Neural cell (in vitro differentiated cells): ENCODE measurements around the gene KIF12. TPM values are rescaled to one million over a fixed set of nuclear protein-coding genes. Genes with fewer than 3 reads are reported as not detected.

ENCODE experiments used
- H2AFZ ChIP-seq: fragments of 200-600, 300-800 bp; sonication (generic), shearing (Covaris generic); 2 replicates; pipeline ENCODE4 v1.6.0; 2014; ENCODE audit warnings: low read depth, mild to moderate bottlenecking, antibody characterized with exemption, low read length, moderate library complexity
- H3F3A ChIP-seq: fragments of 200-600 bp; shearing (Covaris generic); 2 replicates; pipeline ENCODE4 v1.6.1; 2016; ENCODE audit warnings: mild to moderate bottlenecking, moderate library complexity, mixed read lengths, antibody characterized with exemption, low read length; ENCODE audit not compliant: insufficient read depth, poor library complexity, severe bottlenecking
- H3K27ac ChIP-seq: fragments of 200-600, 300-800 bp; sonication (generic), shearing (Covaris generic); 2 replicates; pipeline ENCODE4 v1.5.1; 2014; ENCODE audit warnings: mild to moderate bottlenecking, low read length, moderate library complexity
- H3K27me3 ChIP-seq: fragments of 300-800, 200-600 bp; sonication (generic), shearing (Covaris generic); 2 replicates; pipeline ENCODE4 v1.6.0; 2014; ENCODE audit warnings: mild to moderate bottlenecking, low read depth, low read length, moderate library complexity; ENCODE audit not compliant: insufficient read depth
- H3K36me3 ChIP-seq: fragments of 300-800, 200-600 bp; sonication (generic), shearing (Covaris generic); 2 replicates; pipeline ENCODE4 v1.5.1; 2014; ENCODE audit warnings: mild to moderate bottlenecking, antibody characterized with exemption, low read length, moderate library complexity; ENCODE audit not compliant: insufficient read depth
- H3K4me2 ChIP-seq: fragments of 300-800, 200-600 bp; sonication (generic), shearing (Covaris generic); 2 replicates; pipeline ENCODE4 v1.6.0; 2014; ENCODE audit warnings: mild to moderate bottlenecking, low read length
- H3K4me3 ChIP-seq: fragments of 300-800, 200-600 bp; sonication (generic), shearing (Covaris generic); 2 replicates; pipeline ENCODE4 v1.5.1; 2014; ENCODE audit warnings: mild to moderate bottlenecking, low read length, moderate library complexity
- H3K79me2 ChIP-seq: fragments of 200-600 bp; shearing (Covaris generic); replicated peaks from 2 replicates; pipeline ENCODE4 v1.6.0; 2014; ENCODE audit warnings: mild to moderate bottlenecking, low read length, moderate library complexity; ENCODE audit not compliant: insufficient read depth
- H3K9ac ChIP-seq: fragments of 300-800, 200-600 bp; sonication (generic), shearing (Covaris generic); 2 replicates; pipeline ENCODE4 v1.6.1; 2016; ENCODE audit warnings: mild to moderate bottlenecking, low read length, mixed read lengths
- H3K9me2 ChIP-seq: fragments of 200-600 bp; shearing (Covaris generic); 2 replicates; pipeline ENCODE4 v1.6.1; 2016; ENCODE audit warnings: mild to moderate bottlenecking, low read length, mixed read lengths; ENCODE audit not compliant: insufficient read depth
- H3K9me3 ChIP-seq: fragments of 200-600, 300-800 bp; sonication (generic), shearing (Covaris generic); 2 replicates; pipeline ENCODE4 v1.6.1; 2016; ENCODE audit warnings: mild to moderate bottlenecking, mixed run types, low read length, moderate library complexity, mixed read lengths
- H4K20me1 ChIP-seq: fragments of 200-600 bp; shearing (Covaris generic); 2 replicates; pipeline ENCODE4 v1.6.1; 2016; ENCODE audit warnings: mild to moderate bottlenecking, mixed run types; ENCODE audit not compliant: insufficient read depth
- CTCF ChIP-seq: fragments of 450-650 bp; IDR thresholded peaks from 2 replicates; pipeline ENCODE4 v1.5.1; 2014; ENCODE audit warnings: antibody characterized with exemption, mild to moderate bottlenecking, moderate library complexity; ENCODE audit not compliant: poor library complexity, severe bottlenecking
- EP300 ChIP-seq: fragments of 450-650 bp; conservative IDR thresholded peaks from 2 replicates; pipeline ENCODE4 v1.6.1; 2014; ENCODE audit warnings: antibody characterized with exemption, mild to moderate bottlenecking, moderate library complexity; ENCODE audit not compliant: poor library complexity, severe bottlenecking
- EZH2 ChIP-seq: fragments of 200-600, 300-800 bp; shearing (Covaris generic), sonication (generic); IDR thresholded peaks from 2 replicates; pipeline ENCODE4 v1.6.1; 2014; ENCODE audit warnings: antibody characterized with exemption, low read length, borderline replicate concordance, mild to moderate bottlenecking; ENCODE audit not compliant: insufficient read depth, poor library complexity, severe bottlenecking
- MXI1 ChIP-seq: fragments of 450-650 bp; conservative IDR thresholded peaks from 2 replicates; pipeline ENCODE4 v1.6.1; 2014; ENCODE audit warnings: antibody characterized with exemption, mild to moderate bottlenecking; ENCODE audit not compliant: poor library complexity, severe bottlenecking
- POLR2AphosphoS5 ChIP-seq: IDR thresholded peaks from 2 replicates; pipeline ENCODE4 v1.6.1; 2012
- RAD21 ChIP-seq: fragments of 450-650 bp; conservative IDR thresholded peaks from 2 replicates; pipeline ENCODE4 v1.6.1; 2014; ENCODE audit warnings: antibody characterized with exemption, mild to moderate bottlenecking, moderate library complexity
- REST ChIP-seq: IDR thresholded peaks from 2 replicates; pipeline ENCODE4 v1.6.1; 2012; ENCODE audit warnings: borderline replicate concordance
- SMC3 ChIP-seq: fragments of 450-650 bp; conservative IDR thresholded peaks from 2 replicates; pipeline ENCODE4 v1.6.1; 2014; ENCODE audit warnings: antibody characterized with exemption, mild to moderate bottlenecking, moderate library complexity; ENCODE audit not compliant: poor library complexity
- TAF1 ChIP-seq: IDR thresholded peaks from 2 replicates; pipeline ENCODE4 v1.6.1; 2012; ENCODE audit warnings: low read depth
- polyA plus RNA-seq: library from polyadenylated mRNA; depleted of rRNA; stranded (reverse); fragments of >200 nt; gene quantifications from 2 replicates; pipeline ENCODE4 v1.2.3, GENCODE V29; 2014

The KIF12 gene
- polyA plus RNA-seq, 1 donor from 2014 or later: not detected

- H2AFZ ChIP-seq: no peak overlapping the region
- H3K9ac ChIP-seq: no peak overlapping the region
These were observed 26.6 kb downstream of the KIF12 start for GRCh38 chr9:114072184-114073140.

More at GRCh38 chr9:114072184-114073140, 26.6 kb downstream of the KIF12 start:
- Histone ChIP-seq H3K4me2 (no peak overlapping the region), H3K27ac (no peak overlapping the region), H3K4me3 (no peak overlapping the region), H3K36me3 (no peaks in the 10 kb centered on the region), H3K9me3 (no peaks in the 10 kb centered on the region), H3K79me2 (no peaks in the 10 kb centered on the region), H4K20me1 (no peaks in the 10 kb centered on the region), H3F3A (no peaks in the 10 kb centered on the region), H3K9me2 (no peaks in the 10 kb centered on the region), H3K27me3 (no peaks in the 10 kb centered on the region)
- TF ChIP-seq TAF1 (no peak), MXI1 (no peak), CTCF (no peak), EZH2 (no peak), EP300 (no peak), POLR2AphosphoS5 (no peak), SMC3 (no peak), RAD21 (no peak), REST (no peak)
